Gastroesophageal sphincter (tissue), 3 donors: Measurements from ENCODE around the gene NRP2.

Experiments used
- CTCF ChIP-seq, 4 experiments: fragments of 200-600 bp in 2 of 4; fragments of 450-650 bp in 2 of 4; sonication (generic) in 1 of 4; IDR thresholded peaks; one replicate each; pipeline ENCODE4 v1.5.1; 2017 to 2019; ENCODE audit warnings: antibody characterized with exemption in 4 of 4, mild to moderate bottlenecking in 2 of 4, moderate library complexity in 2 of 4
- EP300 ChIP-seq: sonication (generic); formaldehyde crosslinking; IDR thresholded peaks from one replicate; pipeline ENCODE4 v1.6.1; 2017; ENCODE audit warnings: antibody characterized with exemption, mild to moderate bottlenecking
- POLR2A ChIP-seq, 2 donors: fragments of 450-650 bp; IDR thresholded peaks; one replicate each; pipeline ENCODE4 v1.6.1; 2017; ENCODE audit warnings: antibody characterized with exemption in 2 of 2, mild to moderate bottlenecking in 2 of 2, moderate library complexity in 1 of 2

GRCh38 chr2:205637320-205637602 is 45.0 kb upstream of the NRP2 start:
- TF ChIP-seq CTCF (IDR thresholded peaks at IDR 0.05), result no peak
- no peak for TF ChIP-seq EP300
- TF ChIP-seq POLR2A (IDR thresholded peaks at IDR 0.05), result no peak
